HG03432 (cell line): ENCODE data around the gene EPHB2.

ENCODE experiments used
- ATAC-seq: cut with Tn5 transposase; IDR thresholded peaks from one replicate; pipeline ENCODE4 v1.9.1; 2021; ENCODE audit warnings: mild to moderate bottlenecking, moderate library complexity; ENCODE audit not compliant: unreplicated experiment

Gene EPHB2

DNA sequence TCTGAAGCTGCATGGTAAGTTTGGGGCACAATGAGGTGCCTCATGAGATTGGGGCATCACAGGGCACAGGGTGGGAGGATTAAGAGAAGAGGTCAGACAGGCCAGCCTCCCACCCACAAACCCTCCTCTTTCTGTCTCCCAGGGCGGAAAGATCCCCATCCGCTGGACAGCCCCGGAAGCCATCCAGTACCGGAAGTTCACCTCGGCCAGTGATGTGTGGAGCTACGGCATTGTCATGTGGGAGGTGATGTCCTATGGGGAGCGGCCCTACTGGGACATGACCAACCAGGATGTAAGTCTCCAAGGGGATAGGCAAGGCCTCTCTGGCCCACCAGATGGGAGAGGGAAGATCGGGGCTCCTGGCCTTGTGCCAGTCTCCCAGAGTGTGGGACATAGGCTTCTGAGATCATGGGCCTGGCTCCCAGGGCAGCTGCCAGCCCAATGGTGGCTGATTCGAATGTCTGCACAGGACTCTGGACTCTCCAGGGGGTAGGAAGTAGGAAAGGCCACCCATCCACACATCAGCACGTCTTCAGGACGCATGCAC, 198.3 kb downstream of the EPHB2 start:
- no peak for ATAC-seq

DNA sequence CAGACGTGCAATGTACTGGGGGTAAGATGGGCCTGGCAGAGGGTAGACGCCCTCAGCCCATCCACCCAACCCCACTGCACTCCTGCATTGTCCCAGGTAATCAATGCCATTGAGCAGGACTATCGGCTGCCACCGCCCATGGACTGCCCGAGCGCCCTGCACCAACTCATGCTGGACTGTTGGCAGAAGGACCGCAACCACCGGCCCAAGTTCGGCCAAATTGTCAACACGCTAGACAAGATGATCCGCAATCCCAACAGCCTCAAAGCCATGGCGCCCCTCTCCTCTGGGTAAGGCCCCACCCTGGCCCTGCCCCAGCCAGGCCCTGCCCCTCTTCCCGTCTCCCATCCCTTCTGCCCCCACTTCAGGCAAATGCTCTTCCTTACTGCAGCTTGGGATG, 199.6 kb downstream of the EPHB2 start:
- no peak for ATAC-seq

- ATAC-seq: no peak
Measured at GRCh38 chr1:22910986-22911651, 200.5 kb downstream of the EPHB2 start.

DNA sequence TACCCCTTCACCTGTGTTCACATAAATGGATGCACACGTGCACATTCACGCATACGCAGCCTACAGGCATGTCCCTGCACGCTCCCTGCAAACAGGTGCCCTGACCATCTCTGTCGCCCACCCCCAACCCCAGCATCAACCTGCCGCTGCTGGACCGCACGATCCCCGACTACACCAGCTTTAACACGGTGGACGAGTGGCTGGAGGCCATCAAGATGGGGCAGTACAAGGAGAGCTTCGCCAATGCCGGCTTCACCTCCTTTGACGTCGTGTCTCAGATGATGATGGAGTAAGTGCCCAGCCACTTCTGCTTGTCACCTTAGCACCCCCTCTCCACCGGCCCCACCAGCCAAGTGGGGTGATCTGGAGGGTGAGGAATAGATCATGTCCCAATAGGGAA, 201.7 kb downstream of the EPHB2 start:
- no peak for ATAC-seq

DNA sequence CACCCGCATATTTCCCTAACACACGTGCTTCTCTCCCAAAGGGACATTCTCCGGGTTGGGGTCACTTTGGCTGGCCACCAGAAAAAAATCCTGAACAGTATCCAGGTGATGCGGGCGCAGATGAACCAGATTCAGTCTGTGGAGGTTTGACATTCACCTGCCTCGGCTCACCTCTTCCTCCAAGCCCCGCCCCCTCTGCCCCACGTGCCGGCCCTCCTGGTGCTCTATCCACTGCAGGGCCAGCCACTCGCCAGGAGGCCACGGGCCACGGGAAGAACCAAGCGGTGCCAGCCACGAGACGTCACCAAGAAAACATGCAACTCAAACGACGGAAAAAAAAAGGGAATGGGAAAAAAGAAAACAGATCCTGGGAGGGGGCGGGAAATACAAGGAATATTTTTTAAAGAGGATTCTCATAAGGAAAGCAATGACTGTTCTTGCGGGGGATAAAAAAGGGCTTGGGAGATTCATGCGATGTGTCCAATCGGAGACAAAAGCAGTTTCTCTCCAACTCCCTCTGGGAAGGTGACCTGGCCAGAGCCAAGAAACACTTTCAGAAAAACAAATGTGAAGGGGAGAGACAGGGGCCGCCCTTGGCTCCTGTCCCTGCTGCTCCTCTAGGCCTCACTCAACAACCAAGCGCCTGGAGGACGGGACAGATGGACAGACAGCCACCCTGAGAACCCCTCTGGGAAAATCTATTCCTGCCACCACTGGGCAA, 202.9 kb downstream of the EPHB2 start:
- ATAC-seq: no peak

- no peak for ATAC-seq
Measured at GRCh38 chr1:22914156-22914555, 203.5 kb downstream of the EPHB2 start.

DNA sequence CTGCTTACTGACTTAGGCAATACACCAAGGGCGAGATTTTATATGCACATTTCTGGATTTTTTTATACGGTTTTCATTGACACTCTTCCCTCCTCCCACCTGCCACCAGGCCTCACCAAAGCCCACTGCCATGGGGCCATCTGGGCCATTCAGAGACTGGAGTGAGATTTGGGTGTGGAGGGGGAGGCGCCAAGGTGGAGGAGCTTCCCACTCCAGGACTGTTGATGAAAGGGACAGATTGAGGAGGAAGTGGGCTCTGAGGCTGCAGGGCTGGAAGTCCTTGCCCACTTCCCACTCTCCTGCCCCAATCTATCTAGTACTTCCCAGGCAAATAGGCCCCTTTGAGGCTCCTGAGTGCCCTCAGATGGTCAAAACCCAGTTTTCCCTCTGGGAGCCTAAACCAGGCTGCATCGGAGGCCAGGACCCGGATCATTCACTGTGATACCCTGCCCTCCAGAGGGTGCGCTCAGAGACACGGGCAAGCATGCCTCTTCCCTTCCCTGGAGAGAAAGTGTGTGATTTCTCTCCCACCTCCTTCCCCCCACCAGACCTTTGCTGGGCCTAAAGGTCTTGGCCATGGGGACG, 204.1 kb downstream of the EPHB2 start:
- ATAC-seq: no peak

DNA sequence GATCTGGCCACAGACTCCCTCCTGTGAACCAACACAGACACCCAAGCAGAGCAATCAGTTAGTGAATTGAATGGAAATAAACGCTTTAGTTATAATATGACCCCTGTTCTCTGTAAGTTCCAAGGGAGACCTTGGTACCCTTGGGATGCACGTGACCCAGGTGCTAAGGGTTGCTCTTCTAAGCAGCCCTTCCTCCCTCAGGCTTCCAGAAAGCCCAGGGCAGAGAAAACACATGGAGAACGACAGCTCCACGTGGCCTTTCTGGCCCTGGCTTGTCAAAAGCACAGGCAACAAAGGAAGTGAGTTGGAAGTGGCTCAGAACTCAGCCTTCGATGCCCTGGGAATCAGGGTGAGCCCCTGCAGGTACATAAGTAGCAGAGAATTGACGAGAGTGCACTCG, 204.6 kb downstream of the EPHB2 start:
- no peak for ATAC-seq

GRCh38 chr1:22915816-22916470, 205.3 kb downstream of the EPHB2 start:
- ATAC-seq: no peak

DNA sequence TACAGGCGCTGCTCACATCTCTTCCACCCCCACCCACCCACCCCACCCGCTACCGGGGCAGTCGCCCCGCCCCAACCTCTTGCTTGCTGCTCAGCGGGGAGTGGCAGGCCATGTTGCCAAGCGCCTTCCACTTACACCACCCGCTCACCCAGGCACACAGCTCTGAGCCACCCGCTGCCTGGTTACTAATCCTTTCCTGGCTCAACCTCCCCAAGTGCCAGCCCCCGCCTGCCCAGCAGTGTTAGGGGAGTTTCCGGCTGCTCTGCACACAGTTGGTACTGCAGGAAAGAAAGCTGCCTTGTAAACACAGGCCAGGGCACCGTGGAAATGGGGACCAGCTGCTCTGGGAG, 205.8 kb downstream of the EPHB2 start:
- no peak for ATAC-seq

DNA sequence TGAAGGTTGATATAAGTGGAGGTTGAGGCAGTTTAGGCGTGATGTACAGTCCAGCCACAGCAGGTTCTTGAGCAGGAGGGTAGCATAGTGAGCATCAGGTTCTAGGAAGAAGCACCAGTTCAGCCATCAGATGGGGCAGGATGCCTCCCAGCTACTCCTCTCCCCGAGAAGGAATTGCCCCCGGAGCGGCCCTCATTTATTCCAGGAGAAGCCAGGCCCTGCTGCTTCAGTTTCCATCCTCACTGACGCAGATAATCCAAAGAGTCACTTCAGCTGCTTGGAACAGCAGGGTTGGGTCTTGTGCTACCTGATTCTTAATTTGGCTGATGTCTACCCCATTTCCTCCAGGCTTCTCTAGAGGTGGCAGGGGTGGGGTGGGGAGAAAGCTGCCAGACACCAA, 207.3 kb downstream of the EPHB2 start:
- no peak for ATAC-seq

DNA sequence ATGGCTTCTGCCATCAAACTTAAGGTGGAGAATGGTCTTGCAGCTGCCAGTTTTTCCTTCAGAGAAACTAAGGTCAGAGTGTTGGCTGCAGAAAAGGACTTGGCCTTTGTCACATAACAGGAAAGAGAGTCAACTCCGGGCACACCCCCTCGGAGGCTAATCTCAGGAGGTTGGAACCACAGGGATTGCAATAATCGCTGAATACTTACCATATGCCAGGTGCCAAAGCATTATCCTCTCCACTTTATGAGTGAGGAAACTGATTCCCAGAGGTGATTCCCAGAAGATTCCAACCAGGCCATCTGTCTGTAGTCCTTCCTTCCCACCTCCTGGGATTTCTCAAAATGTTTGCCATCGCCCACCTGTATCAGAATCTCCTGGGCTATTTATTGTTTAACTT, 208.0 kb downstream of the EPHB2 start:
- ATAC-seq: no peak

- no peak for ATAC-seq
Measured at GRCh38 chr1:22919341-22920025, 208.8 kb downstream of the EPHB2 start.

DNA sequence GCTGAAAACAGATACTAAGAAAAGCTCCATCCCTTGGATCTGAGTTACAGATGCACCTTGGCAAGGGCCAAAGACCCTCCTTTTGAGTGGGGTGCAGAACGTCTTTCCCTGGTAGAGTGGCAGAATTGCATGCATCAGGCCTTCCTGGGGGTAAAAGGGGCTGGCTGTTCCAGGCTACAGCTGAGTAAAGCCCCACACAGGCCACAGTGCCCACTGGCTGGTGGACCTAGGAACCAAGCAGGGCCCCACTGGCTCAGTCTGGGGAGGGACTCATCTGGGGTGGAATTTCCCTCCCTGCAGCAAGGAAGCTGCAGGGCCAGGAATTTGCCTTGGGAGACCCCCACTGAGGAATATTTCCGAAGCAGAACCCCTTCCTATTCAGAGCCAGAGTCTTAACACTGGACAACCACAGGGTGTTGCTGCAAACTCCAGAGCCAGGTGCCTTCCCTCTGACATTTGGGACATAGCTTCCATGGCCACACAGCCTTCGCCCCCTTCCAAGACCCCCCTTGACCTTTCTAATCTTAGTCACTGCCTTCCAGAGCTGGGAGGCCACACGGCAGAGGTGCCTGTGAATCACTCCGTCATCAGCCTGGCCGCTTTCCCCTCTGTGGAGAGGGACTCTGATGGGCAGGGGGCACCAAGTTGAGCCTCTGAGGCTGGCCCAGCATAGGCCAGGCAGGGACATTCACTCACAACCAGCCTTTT, 209.5 kb downstream of the EPHB2 start:
- no peak for ATAC-seq

DNA sequence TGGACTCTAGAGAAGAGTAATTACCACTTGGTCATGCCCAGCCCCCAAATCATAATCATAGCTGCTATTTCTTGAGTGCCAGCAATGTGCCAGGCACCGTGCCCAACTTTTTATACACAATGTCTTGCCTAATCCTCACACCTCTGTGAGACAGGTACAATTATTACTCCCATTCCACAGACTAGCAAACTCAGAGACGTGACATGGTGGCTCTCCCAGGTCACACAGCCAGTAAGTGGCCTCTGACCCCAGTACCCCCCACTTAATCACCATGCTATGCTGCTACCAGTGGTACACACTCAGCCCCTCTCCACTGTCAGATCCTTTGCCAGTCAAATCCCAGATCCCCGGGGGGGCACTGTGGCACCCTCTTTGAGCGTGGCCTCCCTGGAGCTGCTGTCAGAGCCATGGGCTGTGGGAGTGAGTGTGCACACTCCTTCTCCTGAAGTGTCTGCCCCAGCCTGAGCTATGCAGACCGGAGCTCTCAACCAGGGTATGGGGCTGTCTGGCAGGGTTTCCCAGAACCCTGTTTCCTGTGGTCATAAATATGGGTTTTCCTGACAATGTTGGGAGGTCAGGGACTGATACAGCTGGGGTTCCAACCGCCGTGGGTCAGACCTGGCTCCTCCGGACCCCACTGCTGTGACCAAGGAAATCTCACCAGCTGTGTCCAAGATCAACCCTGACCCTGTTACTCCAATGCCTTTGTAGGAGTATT, 210.3 kb downstream of the EPHB2 start:
- no peak for ATAC-seq

GRCh38 chr1:22921452-22922126, 210.9 kb downstream of the EPHB2 start:
- ATAC-seq: no peak

DNA sequence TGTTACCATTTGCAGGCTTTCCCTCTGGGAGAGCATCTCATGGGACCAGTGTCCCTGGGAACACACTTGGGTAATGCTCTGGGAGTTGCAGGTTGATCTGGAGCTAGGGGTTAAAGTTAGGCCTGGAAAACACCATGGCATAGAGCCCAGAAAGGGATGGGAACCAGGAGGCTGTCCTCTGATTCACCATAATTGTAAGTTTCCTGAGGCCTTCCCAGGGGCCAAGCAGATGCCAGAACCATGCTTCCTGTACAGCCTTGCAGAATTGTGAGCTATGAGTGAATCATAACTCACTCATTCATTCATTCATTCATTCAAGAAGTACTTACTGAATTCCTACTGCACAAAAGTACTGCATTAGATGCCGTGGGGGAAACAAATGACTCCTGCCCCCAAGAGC, 212.0 kb downstream of the EPHB2 start:
- no peak for ATAC-seq

DNA sequence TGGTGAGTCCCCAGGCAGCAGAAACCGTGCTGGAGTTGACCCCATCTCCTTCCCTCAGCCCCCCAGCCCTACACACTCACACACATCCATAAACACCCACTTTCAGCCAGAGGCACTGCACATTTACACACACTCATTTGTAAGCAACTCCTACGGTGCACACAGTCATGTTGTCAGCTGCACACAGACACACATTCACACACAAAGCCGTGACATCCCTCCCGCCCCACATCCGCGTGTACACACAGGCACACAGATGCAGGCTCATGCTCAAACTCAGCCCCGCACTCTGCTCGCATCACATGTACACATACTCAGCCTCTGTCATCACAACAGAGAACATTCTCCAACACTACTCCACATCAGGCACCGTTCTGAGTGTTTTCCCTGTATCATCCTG, 214.5 kb downstream of the EPHB2 start:
- no peak for ATAC-seq

DNA sequence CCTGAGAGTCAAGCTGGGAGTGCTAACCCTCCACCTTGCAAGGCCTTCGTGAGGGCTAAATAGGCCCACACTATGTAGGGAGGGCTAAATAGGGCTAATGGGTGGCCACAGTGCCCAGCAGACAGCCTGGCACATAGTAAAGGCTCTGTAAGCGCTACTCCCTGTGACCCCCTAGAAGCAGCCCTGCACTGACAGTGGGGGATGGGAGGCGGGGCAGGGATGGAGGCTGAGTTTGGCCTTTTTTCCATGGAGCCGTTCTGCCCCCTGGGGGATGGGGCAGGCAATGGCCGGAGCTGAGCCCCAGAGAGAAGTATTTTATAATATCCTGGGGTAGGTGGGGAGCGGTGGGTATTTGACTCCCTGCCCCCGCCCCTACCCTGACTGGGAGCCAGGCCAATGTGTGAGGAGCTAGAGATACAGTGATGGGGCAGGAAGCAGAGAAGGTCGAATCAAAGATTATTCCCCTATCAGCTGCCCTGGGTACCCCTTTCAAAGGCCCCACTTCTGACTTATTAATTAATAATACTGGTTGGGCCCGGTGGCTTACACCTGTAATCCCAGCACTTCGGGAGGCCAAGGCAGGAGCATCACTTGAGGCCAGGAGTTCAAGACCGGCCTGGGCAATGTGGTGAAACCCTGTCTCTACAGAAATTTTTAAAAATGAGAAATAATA, 219.7 kb downstream of the EPHB2 start:
- no peak for ATAC-seq
